SU-DHL-6 (cell line): ENCODE data around the gene KRTAP5-8.
"Not testable (repeated sequence)": the region's sequence is repeated elsewhere in the genome, so short reads cannot be mapped to it uniquely, and the experiment has no call there.

Experiments used
- H2AFZ ChIP-seq: fragments of 200-600 bp; sonication (generic); 2 replicates; pipeline ENCODE4 v1.6.1; 2014; ENCODE audit warnings: low read depth, mild to moderate bottlenecking, moderate library complexity, mixed read lengths, antibody characterized with exemption, low read length; ENCODE audit not compliant: severe bottlenecking
- H3F3A ChIP-seq: fragments of 200-600 bp; shearing (Covaris generic); 2 replicates; pipeline ENCODE4 v1.6.0; 2016; ENCODE audit warnings: antibody characterized with exemption, mild to moderate bottlenecking; ENCODE audit not compliant: insufficient read depth
- H3K27ac ChIP-seq: fragments of 200-600 bp; sonication (generic); 2 replicates; pipeline ENCODE4 v1.5.1; 2016; ENCODE audit warnings: low read depth, mild to moderate bottlenecking, low read length, moderate library complexity, mixed read lengths
- H3K27me3 ChIP-seq: fragments of 200-600 bp; sonication (generic), shearing (Covaris generic); 2 replicates; pipeline ENCODE4 v1.6.0; 2014; ENCODE audit warnings: mild to moderate bottlenecking, low read length
- H3K36me3 ChIP-seq: fragments of 200-600 bp; sonication (generic); 2 replicates; pipeline ENCODE4 v1.6.1; 2014; ENCODE audit warnings: mild to moderate bottlenecking, low read length, mixed read lengths
- H3K4me2 ChIP-seq: fragments of 300-600, 200-600 bp; shearing (Covaris generic), sonication (generic); 2 replicates; pipeline ENCODE4 v1.6.0; 2014; ENCODE audit warnings: low read length, low read depth, mild to moderate bottlenecking; ENCODE audit not compliant: poor library complexity, severe bottlenecking
- H3K4me3 ChIP-seq: fragments of 200-600 bp; sonication (generic); 2 replicates; pipeline ENCODE4 v1.5.1; 2014; ENCODE audit warnings: antibody characterized with exemption, low read length, mild to moderate bottlenecking, mixed read lengths; ENCODE audit not compliant: insufficient read depth, poor library complexity, severe bottlenecking
- H3K79me2 ChIP-seq: fragments of 200-600 bp; sonication (generic); 2 replicates; pipeline ENCODE4 v1.6.1; 2014; ENCODE audit warnings: mild to moderate bottlenecking, low read length, moderate library complexity; ENCODE audit not compliant: insufficient read depth
- H3K9ac ChIP-seq: fragments of 200-600 bp; sonication (generic); 2 replicates; pipeline ENCODE4 v1.7.0; 2014; ENCODE audit warnings: mild to moderate bottlenecking, low read length
- H3K9me2 ChIP-seq: fragments of 200-600 bp; sonication (generic); replicated peaks from 2 replicates; pipeline ENCODE4 v1.6.1; 2014; ENCODE audit warnings: low read length; ENCODE audit not compliant: insufficient read depth
- H3K9me3 ChIP-seq: fragments of 200-600 bp; sonication (generic); 2 replicates; pipeline ENCODE4 v1.6.1; 2014; ENCODE audit warnings: low read length, mixed read lengths; ENCODE audit not compliant: insufficient read depth
- H4K20me1 ChIP-seq: fragments of 200-600 bp; sonication (generic); 2 replicates; pipeline ENCODE4 v1.6.1; 2014; ENCODE audit warnings: low read depth, mild to moderate bottlenecking, antibody characterized with exemption, low read length, moderate library complexity, mixed read lengths
- CTCF ChIP-seq: fragments of 200-600 bp; sonication (generic); IDR thresholded peaks from one replicate; pipeline ENCODE4 v1.5.1; 2017; ENCODE audit warnings: antibody characterized with exemption, mild to moderate bottlenecking, low read length, moderate library complexity; ENCODE audit not compliant: insufficient read depth, poor library complexity, severe bottlenecking
- EZH2phosphoT487 ChIP-seq: fragments of 200-600 bp; sonication (generic), shearing (Covaris generic); conservative IDR thresholded peaks from 2 replicates; pipeline ENCODE4 v1.6.1; 2018; ENCODE audit warnings: mild to moderate bottlenecking, antibody characterized with exemption, low read length, moderate library complexity, mixed read lengths

KRTAP5-8 gene

GRCh38 chr11:71575723-71576424 is 38.0 kb downstream of the KRTAP5-8 start:
- Histone ChIP-seq H3K4me2 (no peak overlapping the region), H3K9me2 (no peaks in the 10 kb centered on the region), H4K20me1 (no peaks in the 10 kb centered on the region), H3F3A (no peaks in the 10 kb centered on the region), H3K9ac (no peak overlapping the region), H2AFZ (no peak overlapping the region), H3K36me3 (no peaks in the 10 kb centered on the region), H3K9me3 (no peaks in the 10 kb centered on the region), H3K27ac (no peak overlapping the region), H3K4me3 (no peak overlapping the region), H3K79me2 (no peaks in the 10 kb centered on the region), H3K27me3 (no peaks in the 10 kb centered on the region)
- TF ChIP-seq CTCF (no peak), EZH2phosphoT487 (no peak)

- H2AFZ ChIP-seq, H3K27ac ChIP-seq, H4K20me1 ChIP-seq, H3K4me2 ChIP-seq, H3K9me3 ChIP-seq, H3K79me2 ChIP-seq, H3K4me3 ChIP-seq, H3K27me3 ChIP-seq, H3K9me2 ChIP-seq, H3K36me3 ChIP-seq, H3F3A ChIP-seq, H3K9ac ChIP-seq: not testable (repeated sequence)
These were observed 39.1 kb downstream of the KRTAP5-8 start for GRCh38 chr11:71576688-71577465.

GRCh38 chr11:71577469-71578004 is 39.7 kb downstream of the KRTAP5-8 start:
- Histone ChIP-seq H4K20me1 (no peaks in the 10 kb centered on the region), H3K27me3 (no peaks in the 10 kb centered on the region), H3K4me2 (no peak overlapping the region), H3K4me3 (no peak overlapping the region), H3K9me3 (no peaks in the 10 kb centered on the region), H3K9ac (no peak overlapping the region), H3K36me3 (no peaks in the 10 kb centered on the region), H2AFZ (no peak overlapping the region), H3K27ac (no peak overlapping the region), H3F3A (no peaks in the 10 kb centered on the region), H3K9me2 (no peaks in the 10 kb centered on the region), H3K79me2 (no peaks in the 10 kb centered on the region)
- TF ChIP-seq CTCF (no peak), EZH2phosphoT487 (no peak)

GRCh38 chr11:71579513-71579912 is 41.7 kb downstream of the KRTAP5-8 start:
- H3K27me3 ChIP-seq, H3K36me3 ChIP-seq: not testable (repeated sequence)

More at GRCh38 chr11:71579513-71579912, 41.7 kb downstream of the KRTAP5-8 start:
- H3K79me2 ChIP-seq, H3K4me3 ChIP-seq, H3K9me2 ChIP-seq, H3K4me2 ChIP-seq, H3K9ac ChIP-seq, H2AFZ ChIP-seq, H3K27ac ChIP-seq, H3K9me3 ChIP-seq, H3F3A ChIP-seq, H4K20me1 ChIP-seq: not testable (repeated sequence)
